ENCODE results near the gene DMD. TPM values are rescaled to one million over a fixed set of nuclear protein-coding genes. Genes with fewer than 3 reads are reported as not detected.

Gene DMD
- total and polyA plus RNA-seq, 2 of the 8 experiments (the other 6 are each of a cell fraction or from before 2014, with no cell fraction given), result 4.8 to 7.4 TPM

- Histone ChIP-seq H2BK20ac (ENCODE audit: low read length) (no peak overlapping the region), H2AFZ (ENCODE audit: low read length) (no peak overlapping the region), H3K14ac (ENCODE audit: insufficient read length) (no peak overlapping the region), H4K91ac (replicated peaks; ENCODE audit: insufficient read length, low read length) (no peak overlapping the region), H3K27ac (ENCODE audit: low read depth, low read length) (no peak overlapping the region), H3K9me3 (ENCODE audit: insufficient read depth in 2 of 2, low read depth in 1 of 2, low read length in 1 of 2) (no peaks in the 10 kb centered on the region), H2BK5ac (ENCODE audit: low read depth, low read length) (no peak overlapping the region), H2BK12ac (ENCODE audit: low read depth, low read length) (no peak overlapping the region), H3K4me3 (ENCODE audit: extremely low read depth in 1 of 4, insufficient read depth in 2 of 4, low read depth in 3 of 4, low read length in 4 of 4) (no peak overlapping the region), H3K23me2 (ENCODE audit: low read depth, low read length) (no peaks in the 10 kb centered on the region), H3K56ac (replicated peaks; ENCODE audit: insufficient read length, low read depth, low read length) (no peak overlapping the region), H2BK120ac (replicated peaks; ENCODE audit: low read depth, low read length) (no peak overlapping the region), H2AK5ac (ENCODE audit: low read depth, low read length) (no peak overlapping the region), H4K5ac (ENCODE audit: insufficient read length, low read depth, low read length) (no peak overlapping the region), H3K79me1 (ENCODE audit: low read depth, low read length) (no peaks in the 10 kb centered on the region), H3K9ac (replicated peaks in 1 of 4; ENCODE audit: extremely low read depth in 1 of 4, low read depth in 3 of 4, low read length in 3 of 4) (no peak overlapping the region), H3K4me1 (replicated peaks in 1 of 4; ENCODE audit: control insufficient read depth in 3 of 4, insufficient read depth in 4 of 4, low read length in 3 of 4) (no peaks in the 10 kb centered on the region), H4K20me1 (replicated peaks in 1 of 2; ENCODE audit: control insufficient read depth in 1 of 2, insufficient read depth in 2 of 2, low read length in 2 of 2) (no peaks in the 10 kb centered on the region), H3K4me2 (ENCODE audit: insufficient read depth in 1 of 2, low read depth in 2 of 2, low read length in 2 of 2) (no peak overlapping the region), H4K8ac (ENCODE audit: extremely low read depth, insufficient read depth, low read length) (no peak overlapping the region), H2BK15ac (ENCODE audit: low read length) (no peak overlapping the region), H3K18ac (ENCODE audit: extremely low read depth, low read length) (no peak overlapping the region), H3K79me2 (ENCODE audit: control insufficient read depth in 1 of 2, insufficient read depth in 2 of 2, low read length in 2 of 2) (no peaks in the 10 kb centered on the region), H3K36me3 (ENCODE audit: control insufficient read depth in 2 of 4, insufficient read depth in 4 of 4, low read length in 3 of 4) (no peaks in the 10 kb centered on the region), H3K4ac (replicated peaks; ENCODE audit: insufficient read length, low read depth, low read length) (no peak overlapping the region), H3K27me3 (replicated peaks in 1 of 4; ENCODE audit: control insufficient read depth in 3 of 4, extremely low read depth in 1 of 4, insufficient read depth in 3 of 4, low read length in 3 of 4) (no peaks in the 10 kb centered on the region), H3K23ac (ENCODE audit: insufficient read length) (no peak overlapping the region)
- WGBS, 2 experiments (ENCODE audit: extremely low coverage in 1 of 2, insufficient coverage in 1 of 2, insufficient read length in 1 of 2, insufficient replicate concordance in 2 of 2, low coverage in 1 of 2, low lambda C conversion rate in 2 of 2, missing lambda C conversion rate in 1 of 2), result 82% methylated on average over 2 of the region's 2 CpGs; no CpG with 5 or more reads in 1 of the 2 experiments
- no peak for FAIRE-seq
- no peak for TF ChIP-seq CHD1 (IDR thresholded peaks at IDR 0.05; ENCODE audit: low read depth, low read length)
- no peak for TF ChIP-seq TAF7 (optimal IDR thresholded peaks at IDR 0.05; ENCODE audit: borderline replicate concordance, low read depth, low read length)
- no peak for TF ChIP-seq ASH2L (IDR thresholded peaks at IDR 0.05; ENCODE audit: low read length)
- TF ChIP-seq POLR2AphosphoS5 (IDR thresholded peaks at IDR 0.05; ENCODE audit: low read depth, low read length), result no peak
- TF ChIP-seq NANOG (IDR thresholded peaks at IDR 0.05; ENCODE audit: insufficient read depth, low read depth, low read length, poor library complexity, severe bottlenecking), result no peak
- no peak for TF ChIP-seq USF2 (IDR thresholded peaks at IDR 0.05; ENCODE audit: low read length)
- no peak for TF ChIP-seq RAD21 (IDR thresholded peaks at IDR 0.05 in 1 of 2, conservative IDR thresholded peaks at IDR 0.05 in 1 of 2; ENCODE audit: low read depth in 2 of 2, low read length in 2 of 2)
- no peak for TF ChIP-seq E2F6 (IDR thresholded peaks at IDR 0.05)
- no peak for TF ChIP-seq TAF1 (IDR thresholded peaks at IDR 0.05; ENCODE audit: low read depth, low read length)
- ChIA-PET CTCF (ENCODE audit: partially characterized antibody) (interaction anchor here (1.2 to 1.4 kb wide), 2 partner anchors 48 to 163 kb away, joined by 4 read pairs; no protein-coding TSS in a partner anchor), POLR2A (ENCODE audit: partially characterized antibody) (interaction anchor here (0.5 kb wide), 1 partner anchor 189 kb away, joined by 3 read pairs; no protein-coding TSS in a partner anchor)
- DNase-seq (ENCODE audit: low read depth in 1 of 2, low spot score in 2 of 2), result no peak
Measured at GRCh38 chrX:31376408-31377022, 1834.8 kb downstream of the DMD start.

All from H1 (cell line).